Measurements from ENCODE around the gene SPANXA1.
"Not testable (repeated sequence)": the region's sequence is repeated elsewhere in the genome, so short reads cannot be mapped to it uniquely, and the experiment has no call there.

Gene SPANXA1

DNA sequence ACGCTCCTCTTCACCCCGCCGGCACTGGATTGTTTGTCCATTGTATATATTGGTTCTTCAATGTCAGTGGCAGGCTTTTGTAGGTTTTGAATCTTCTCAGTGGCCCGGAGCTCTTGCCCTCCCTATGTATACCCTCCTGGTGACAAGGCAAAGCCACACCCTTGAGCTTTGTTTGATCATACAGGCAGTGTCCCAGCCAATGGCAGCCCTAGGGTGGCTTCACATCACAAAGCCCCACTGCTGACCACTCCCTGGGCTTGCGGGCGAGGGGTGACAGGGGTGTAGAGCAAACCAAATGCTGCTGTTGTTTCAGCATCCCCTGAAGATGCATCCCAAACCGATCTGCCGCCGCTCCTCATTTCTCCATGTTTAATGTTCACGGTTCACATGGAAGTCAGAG, at the start of gene SPANXA1:
Gene SPANXA1 (minus strand): TSS at position 101 of the 400 bp plus-strand sequence. CDS start 60 bp downstream, at position 41.
- not testable (repeated sequence) for DNase-seq

DNA sequence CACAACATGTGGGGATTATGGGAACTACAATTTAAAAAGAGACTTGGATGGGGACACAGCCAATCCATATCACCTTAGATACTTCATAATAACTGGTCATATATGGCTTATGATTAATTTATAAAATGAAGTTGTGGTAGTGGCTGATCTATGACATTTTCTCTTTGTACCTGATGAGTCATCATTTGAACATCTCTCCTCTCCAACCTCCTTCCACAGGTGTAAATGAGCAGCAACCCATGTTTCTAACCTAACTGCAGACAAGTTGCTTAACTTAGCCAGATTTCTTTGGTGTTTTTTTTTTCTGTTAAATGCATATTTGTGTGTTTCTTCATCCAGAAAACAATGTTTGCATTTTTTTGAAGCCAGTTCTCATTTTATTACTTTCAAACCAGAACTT, 47.6 kb upstream of the SPANXA1 start:
- no peak for DNase-seq

DNA sequence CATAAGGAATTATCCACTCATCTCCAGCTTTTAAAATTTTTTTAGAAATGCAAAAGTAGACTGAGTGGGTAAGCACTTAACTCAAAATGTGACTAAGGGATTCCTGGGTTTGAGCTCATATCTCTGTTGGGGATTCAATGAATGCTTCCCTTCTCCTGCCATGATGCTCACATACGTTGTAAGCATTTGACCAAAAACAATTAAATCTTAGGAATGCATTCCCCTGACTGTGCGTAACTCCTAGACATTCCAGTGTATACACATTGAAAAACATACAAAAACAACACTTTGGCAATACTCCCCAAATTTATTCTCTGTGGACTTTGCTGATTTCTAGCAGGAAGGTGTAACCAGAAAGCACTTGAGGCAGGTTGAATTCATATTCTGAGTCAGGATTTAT, 34.8 kb upstream of the SPANXA1 start:
- no peak for DNase-seq

DNA sequence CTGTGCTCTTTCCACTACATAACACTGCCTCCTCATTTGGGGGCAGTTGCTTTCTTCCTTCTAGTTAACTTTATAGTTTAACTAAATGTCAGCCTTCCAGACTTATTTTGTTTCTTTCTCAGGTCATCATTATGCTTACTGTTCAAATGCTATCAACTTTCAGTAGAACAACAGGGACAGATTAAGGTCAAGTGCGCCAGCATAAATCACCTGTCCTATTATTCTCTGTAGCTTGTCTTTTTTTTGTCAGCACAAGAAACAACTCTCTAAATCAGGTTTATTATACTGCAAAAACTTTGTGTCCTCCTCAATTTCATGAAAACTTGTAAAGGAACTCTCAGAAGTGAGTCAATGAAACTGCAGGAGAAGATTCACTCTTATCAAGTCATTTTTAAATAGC, 24.6 kb upstream of the SPANXA1 start:
- DNase-seq: no peak

DNA sequence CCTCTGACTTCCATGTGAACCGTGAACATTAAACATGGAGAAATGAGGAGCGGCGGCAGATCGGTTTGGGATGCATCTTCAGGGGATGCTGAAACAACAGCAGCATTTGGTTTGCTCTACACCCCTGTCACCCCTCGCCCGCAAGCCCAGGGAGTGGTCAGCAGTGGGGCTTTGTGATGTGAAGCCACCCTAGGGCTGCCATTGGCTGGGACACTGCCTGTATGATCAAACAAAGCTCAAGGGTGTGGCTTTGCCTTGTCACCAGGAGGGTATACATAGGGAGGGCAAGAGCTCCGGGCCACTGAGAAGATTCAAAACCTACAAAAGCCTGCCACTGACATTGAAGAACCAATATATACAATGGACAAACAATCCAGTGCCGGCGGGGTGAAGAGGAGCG, 4.9 kb upstream of the SPANXA1 start, which contains the start of gene SPANXA2:
Gene SPANXA2 (plus strand): TSS at position 301 of the 400 bp plus-strand sequence. CDS start 60 bp downstream, at position 361.
- not testable (repeated sequence) for DNase-seq

DNA sequence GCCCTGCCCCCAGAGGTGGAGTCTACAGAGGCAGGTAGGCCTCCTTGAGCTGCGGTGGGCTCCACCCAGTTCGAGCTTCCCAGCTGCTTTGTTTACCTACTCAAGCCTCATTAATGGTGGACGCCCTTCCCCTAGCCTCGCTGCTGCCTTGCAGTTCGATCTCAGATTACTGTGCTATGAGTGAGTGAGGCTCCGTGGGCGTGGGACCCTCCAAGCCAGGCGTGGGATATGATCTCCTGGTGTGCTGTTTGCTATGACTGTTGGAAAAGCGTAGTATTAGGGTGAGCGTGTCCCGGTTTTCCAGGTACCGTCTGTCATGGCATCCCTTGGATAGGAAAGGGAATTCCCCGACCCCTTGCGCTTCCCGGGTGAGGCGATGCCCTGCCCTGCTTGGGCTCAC, 42.0 kb downstream of the SPANXA1 start:
- not testable (repeated sequence) for DNase-seq

Measured in hematopoietic multipotent progenitor cell treated with erythropoietin and hydrocortisone succinate and interleukin-3 and kit ligand, for 6 days (in vitro differentiated cells).